Measurements from ENCODE around the gene MYRF. TPM values are rescaled to one million over a fixed set of nuclear protein-coding genes. Genes with fewer than 3 reads are reported as not detected.

MYRF gene
- total RNA-seq, 2 experiments from 2014 or later: 0.19 to 1.1 TPM

- H3K9me2 ChIP-seq (ENCODE audit: insufficient read depth, low read length): no peaks in the 10 kb centered on the region
- intact Hi-C loops (cut with micrococcal nuclease; ENCODE audit: unreplicated experiment): no loop called here
- H3K27ac ChIP-seq (ENCODE audit: low read depth, low read length, poor library complexity, severe bottlenecking): no peak overlapping the region
- no peak overlapping the region for H3K4me2 ChIP-seq (ENCODE audit: low read length)
- no peak overlapping the region for H2AFZ ChIP-seq (ENCODE audit: low read length)
- no peak for DNase-seq (ENCODE audit: low spot score)
- ChIA-PET POLR2A (interaction anchor here (0.7 kb wide), 1 partner anchor 59 kb away, joined by 3 read pairs; no protein-coding TSS in a partner anchor), CTCF (ENCODE audit: unreplicated experiment) (no interaction called here)
- no peaks in the 10 kb centered on the region for H3K36me3 ChIP-seq (ENCODE audit: insufficient read depth, low read length)
- no peak overlapping the region for H3K4me3 ChIP-seq (ENCODE audit: low read depth, low read length, poor library complexity, severe bottlenecking)
- peaks cover 31% of the 10 kb centered on the region for H3K4me1 ChIP-seq (ENCODE audit: insufficient read depth, low read length, poor library complexity, severe bottlenecking)
- H3K79me2 ChIP-seq (ENCODE audit: insufficient read depth, low read depth, low read length): no peaks in the 10 kb centered on the region
- H3K9me3 ChIP-seq (ENCODE audit: low read length): no peaks in the 10 kb centered on the region
- no peaks in the 10 kb centered on the region for H4K20me1 ChIP-seq (ENCODE audit: insufficient read depth, low read length)
- no TSS peak for BruUV-seq (replicated peaks)
- TF ChIP-seq EZH2phosphoT487 (IDR thresholded peaks at IDR 0.05; ENCODE audit: borderline replicate concordance, low read depth, low read length): no peak
- TF ChIP-seq CTCF (conservative IDR thresholded peaks at IDR 0.05; ENCODE audit: low read length): no peak
Measured at GRCh38 chr11:61836193-61836592, 83.8 kb downstream of the MYRF start.

GRCh38 chr11:61837411-61838005 is 85.1 kb downstream of the MYRF start:
- no peaks in the 10 kb centered on the region for H3K9me3 ChIP-seq (ENCODE audit: low read length)
- no peak overlapping the region for H3K4me3 ChIP-seq (ENCODE audit: low read depth, low read length, poor library complexity, severe bottlenecking)
- H2AFZ ChIP-seq (ENCODE audit: low read length): no peak overlapping the region
- no peaks in the 10 kb centered on the region for H3K9me2 ChIP-seq (ENCODE audit: insufficient read depth, low read length)
- no peak overlapping the region for H3K4me2 ChIP-seq (ENCODE audit: low read length)
- no peaks in the 10 kb centered on the region for H3K79me2 ChIP-seq (ENCODE audit: insufficient read depth, low read depth, low read length)
- no TSS peak for BruUV-seq (replicated peaks)
- ChIA-PET CTCF (ENCODE audit: unreplicated experiment) (no interaction called here), POLR2A (interaction anchor here (0.7 kb wide), 1 partner anchor 45 kb away, joined by 3 read pairs; the partner anchor contains the start of genes FEN1 and TMEM258)
- H3K27ac ChIP-seq (ENCODE audit: low read depth, low read length, poor library complexity, severe bottlenecking): no peak overlapping the region
- TF ChIP-seq EZH2phosphoT487 (IDR thresholded peaks at IDR 0.05; ENCODE audit: borderline replicate concordance, low read depth, low read length) (no peak), CTCF (conservative IDR thresholded peaks at IDR 0.05; ENCODE audit: low read length) (no peak)
- peaks cover 26% of the 10 kb centered on the region for H3K4me1 ChIP-seq (ENCODE audit: insufficient read depth, low read length, poor library complexity, severe bottlenecking)
- no peak for DNase-seq (ENCODE audit: low spot score)
- H3K36me3 ChIP-seq (ENCODE audit: insufficient read depth, low read length): no peaks in the 10 kb centered on the region
- no peaks in the 10 kb centered on the region for H4K20me1 ChIP-seq (ENCODE audit: insufficient read depth, low read length)
- intact Hi-C loops (cut with micrococcal nuclease; ENCODE audit: unreplicated experiment): no loop called here

Other genes with a start within 250 kb of the MYRF start
- gene LRRC10B, start 243.9 kb upstream of the MYRF start, total RNA-seq (2014; rRNA removed; shearing (Covaris generic)): not detected in 2 replicates
- not detected in 2 replicates for gene LRRC10B, start 243.9 kb upstream of the MYRF start, total RNA-seq (2022)
- gene SYT7, start 171.6 kb upstream of the MYRF start, total RNA-seq (2014; rRNA removed; shearing (Covaris generic)): not detected in 2 replicates
- not detected in 2 replicates for gene SYT7, start 171.6 kb upstream of the MYRF start, total RNA-seq (2022)
- gene DAGLA, start 72.2 kb upstream of the MYRF start, total RNA-seq (2014; rRNA removed; shearing (Covaris generic)): not detected in 2 replicates
- gene DAGLA, start 72.2 kb upstream of the MYRF start, total RNA-seq (2022): not detected in 2 replicates
- gene TMEM258, start 40.0 kb downstream of the MYRF start, total RNA-seq (2014; rRNA removed; shearing (Covaris generic)): 119 and 174 TPM in 2 replicates
- 173 and 174 TPM in 2 replicates for gene TMEM258, start 40.0 kb downstream of the MYRF start, total RNA-seq (2022)
- gene FEN1, start 40.3 kb downstream of the MYRF start, total RNA-seq (2014; rRNA removed; shearing (Covaris generic)): 143 and 153 TPM in 2 replicates
- gene FEN1, start 40.3 kb downstream of the MYRF start, total RNA-seq (2022): 102 and 123 TPM in 2 replicates
- not detected in 2 replicates for gene FADS1, start 64.4 kb downstream of the MYRF start, total RNA-seq (2014; rRNA removed; shearing (Covaris generic))
- gene FADS1, start 64.4 kb downstream of the MYRF start, total RNA-seq (2022): not detected in 2 replicates
- 0.31 and 0.95 TPM in 2 replicates for gene FADS2, start 75.7 kb downstream of the MYRF start, total RNA-seq (2014; rRNA removed; shearing (Covaris generic))
- 2.3 and 2.8 TPM in 2 replicates for gene FADS2, start 75.7 kb downstream of the MYRF start, total RNA-seq (2022)
- 168 and 191 TPM in 2 replicates for gene FADS3, start 138.9 kb downstream of the MYRF start, total RNA-seq (2014; rRNA removed; shearing (Covaris generic))
- gene FADS3, start 138.9 kb downstream of the MYRF start, total RNA-seq (2022): 103 and 143 TPM in 2 replicates
- not detected in 2 replicates for gene RAB3IL1, start 164.9 kb downstream of the MYRF start, total RNA-seq (2014; rRNA removed; shearing (Covaris generic))
- not detected in 2 replicates for gene RAB3IL1, start 164.9 kb downstream of the MYRF start, total RNA-seq (2022)
- 1.5 and 3.1 TPM in 2 replicates for gene BEST1, start 197.7 kb downstream of the MYRF start, total RNA-seq (2014; rRNA removed; shearing (Covaris generic))
- 1.9 and 3.3 TPM in 2 replicates for gene BEST1, start 197.7 kb downstream of the MYRF start, total RNA-seq (2022)
- gene FTH1, start 215.0 kb downstream of the MYRF start, total RNA-seq (2014; rRNA removed; shearing (Covaris generic)): 143 and 153 TPM in 2 replicates
- 185 and 245 TPM in 2 replicates for gene FTH1, start 215.0 kb downstream of the MYRF start, total RNA-seq (2022)

Measured in OCI-LY7 (cell line).